Erythroblast (primary cell): Measurements from ENCODE around the gene PHKG2.

Source experiments
- GATA1 ChIP-seq: IDR thresholded peaks from 2 replicates; pipeline ENCODE4 v1.6.1; 2011; ENCODE audit warnings: low read depth, mild to moderate bottlenecking, control low read depth, low read length, moderate library complexity
- POLR2A ChIP-seq: IDR thresholded peaks from 2 replicates; pipeline ENCODE4 v1.6.1; 2011; ENCODE audit warnings: mild to moderate bottlenecking, low read length

DNA sequence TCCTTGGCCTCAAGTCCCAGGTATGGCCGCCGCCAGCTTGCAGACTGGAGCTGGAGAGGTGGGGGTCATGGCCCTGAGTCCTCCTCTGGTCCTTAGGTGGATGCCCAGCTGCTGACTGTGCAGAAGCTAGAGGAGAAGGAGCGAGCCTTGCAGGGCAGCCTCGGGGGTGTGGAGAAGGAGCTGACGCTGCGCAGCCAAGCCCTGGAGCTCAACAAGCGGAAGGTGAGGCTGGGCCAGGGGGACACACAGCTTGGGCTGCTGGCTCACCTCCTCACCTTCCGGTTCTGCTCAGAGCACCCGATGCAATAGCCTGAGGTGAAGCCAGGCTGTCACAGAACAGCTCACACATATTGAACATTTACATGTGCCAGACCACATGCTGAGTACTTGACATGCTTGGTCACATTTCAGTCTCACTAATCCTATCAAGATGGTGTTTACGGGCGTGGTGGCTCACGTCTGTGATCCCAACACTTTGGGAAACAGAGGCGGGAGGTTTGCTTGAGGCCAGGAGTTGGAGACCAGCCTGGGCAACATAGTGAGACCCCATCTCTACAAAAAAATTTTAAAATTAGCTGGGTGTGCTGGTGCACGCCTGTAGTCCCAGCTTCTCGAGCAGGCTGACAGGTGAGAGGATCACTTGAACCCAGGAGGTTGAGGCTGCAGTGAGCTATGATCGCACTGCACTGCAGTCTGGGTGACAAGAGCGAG, 21.3 kb downstream of the PHKG2 start:
- TF ChIP-seq POLR2A (no peak), GATA1 (no peak)
